ENCODE results near the gene SLK.

Gene SLK

GRCh38 chr10:104036069-104036384 lies 69.1 kb downstream of the SLK start:
- Histone ChIP-seq H2AFZ (ENCODE audit: insufficient read depth, low read length, poor library complexity) (no peak overlapping the region), H3K27ac (ENCODE audit: low read depth, low read length) (no peak overlapping the region), H4K12ac (ENCODE audit: low read depth, low read length) (no peak overlapping the region), H4K8ac (ENCODE audit: low read depth, low read length) (no peak overlapping the region), H3K18ac (ENCODE audit: low read length) (no peak overlapping the region), H3K27me3 (ENCODE audit: insufficient read depth, low read length) (no peaks in the 10 kb centered on the region), H2BK12ac (ENCODE audit: low read length) (no peak overlapping the region), H2BK5ac (ENCODE audit: low read depth, low read length, poor library complexity) (no peak overlapping the region), H3K9ac (ENCODE audit: low read length) (no peak overlapping the region), H3K4ac (ENCODE audit: low read depth, low read length) (no peak overlapping the region), H3K79me1 (ENCODE audit: low read length) (no peaks in the 10 kb centered on the region), H3K36me3 (ENCODE audit: control insufficient read depth in 1 of 2, insufficient read depth in 2 of 2, low read length in 2 of 2) (peaks cover 9 to 17% of the 10 kb centered on the region in 2 experiments), H3K14ac (ENCODE audit: low read length) (no peak overlapping the region), H2BK120ac (ENCODE audit: insufficient read depth, low read length, poor library complexity) (no peak overlapping the region), H2AK5ac (ENCODE audit: low read length) (no peak overlapping the region), H3K23ac (ENCODE audit: low read length) (no peak overlapping the region), H3K9me3 (ENCODE audit: insufficient read depth, low read depth, low read length) (no peaks in the 10 kb centered on the region), H3K79me2 (ENCODE audit: control insufficient read depth, insufficient read depth, low read length, poor library complexity) (no peaks in the 10 kb centered on the region), H3K4me2 (ENCODE audit: low read length) (no peak overlapping the region), H4K91ac (ENCODE audit: low read depth, low read length) (no peak overlapping the region), H3K4me3 (ENCODE audit: low read depth, low read length) (no peak overlapping the region), H3K4me1 (ENCODE audit: control insufficient read depth in 1 of 2, insufficient read depth in 2 of 2, low read length in 2 of 2) (no peaks in the 10 kb centered on the region)
- no CpG with 5 or more reads among the region's 3 CpGs for WGBS (ENCODE audit: extremely low coverage, insufficient coverage, insufficient read length)
- no peak for DNase-seq

GRCh38 chr10:104036518-104037260 lies 69.7 kb downstream of the SLK start:
- no peak overlapping the region for H3K27ac ChIP-seq (ENCODE audit: low read depth, low read length)
- H3K79me2 ChIP-seq (ENCODE audit: control insufficient read depth, insufficient read depth, low read length, poor library complexity) = no peaks in the 10 kb centered on the region
- H2BK12ac ChIP-seq (ENCODE audit: low read length) = no peak overlapping the region
- H2AFZ ChIP-seq (ENCODE audit: insufficient read depth, low read length, poor library complexity) = no peak overlapping the region
- H3K4me2 ChIP-seq (ENCODE audit: low read length) = no peak overlapping the region
- no peaks in the 10 kb centered on the region for H3K9me3 ChIP-seq (ENCODE audit: insufficient read depth, low read depth, low read length)
- H4K91ac ChIP-seq (ENCODE audit: low read depth, low read length) = no peak overlapping the region
- H4K12ac ChIP-seq (ENCODE audit: low read depth, low read length) = no peak overlapping the region
- no peak overlapping the region for H3K4me3 ChIP-seq (ENCODE audit: low read depth, low read length)
- no peak overlapping the region for H4K8ac ChIP-seq (ENCODE audit: low read depth, low read length)
- 100% methylated on average over 1 of the region's 21 CpGs for WGBS (ENCODE audit: extremely low coverage, insufficient coverage, insufficient read length)
- H3K27me3 ChIP-seq (ENCODE audit: insufficient read depth, low read length) = no peaks in the 10 kb centered on the region
- no peak overlapping the region for H2BK120ac ChIP-seq (ENCODE audit: insufficient read depth, low read length, poor library complexity)
- no peak overlapping the region for H3K14ac ChIP-seq (ENCODE audit: low read length)
- no peaks in the 10 kb centered on the region for H3K79me1 ChIP-seq (ENCODE audit: low read length)
- no peak overlapping the region for H2AK5ac ChIP-seq (ENCODE audit: low read length)
- no peak overlapping the region for H3K9ac ChIP-seq (ENCODE audit: low read length)
- no peaks in the 10 kb centered on the region for H3K4me1 ChIP-seq (ENCODE audit: control insufficient read depth in 1 of 2, insufficient read depth in 2 of 2, low read length in 2 of 2)
- no peak overlapping the region for H2BK5ac ChIP-seq (ENCODE audit: low read depth, low read length, poor library complexity)
- peaks cover 9 to 17% of the 10 kb centered on the region in 2 experiments for H3K36me3 ChIP-seq (ENCODE audit: control insufficient read depth in 1 of 2, insufficient read depth in 2 of 2, low read length in 2 of 2)
- no peak overlapping the region for H3K4ac ChIP-seq (ENCODE audit: low read depth, low read length)
- no peak overlapping the region for H3K18ac ChIP-seq (ENCODE audit: low read length)
- no peak overlapping the region for H3K23ac ChIP-seq (ENCODE audit: low read length)
- DNase-seq = no peak

- H2BK5ac ChIP-seq (ENCODE audit: low read depth, low read length, poor library complexity) = no peak overlapping the region
- H3K4me3 ChIP-seq (ENCODE audit: low read depth, low read length) = no peak overlapping the region
- no peak overlapping the region for H3K18ac ChIP-seq (ENCODE audit: low read length)
- no peak for DNase-seq
- H3K79me1 ChIP-seq (ENCODE audit: low read length) = no peaks in the 10 kb centered on the region
- H3K23ac ChIP-seq (ENCODE audit: low read length) = no peak overlapping the region
- no peaks in the 10 kb centered on the region for H3K79me2 ChIP-seq (ENCODE audit: control insufficient read depth, insufficient read depth, low read length, poor library complexity)
- no peak overlapping the region for H3K14ac ChIP-seq (ENCODE audit: low read length)
- no peak overlapping the region for H4K12ac ChIP-seq (ENCODE audit: low read depth, low read length)
- H3K36me3 ChIP-seq (ENCODE audit: control insufficient read depth in 1 of 2, insufficient read depth in 2 of 2, low read length in 2 of 2) = peaks cover 9 to 17% of the 10 kb centered on the region in 2 experiments
- H3K27me3 ChIP-seq (ENCODE audit: insufficient read depth, low read length) = no peaks in the 10 kb centered on the region
- H3K27ac ChIP-seq (ENCODE audit: low read depth, low read length) = no peak overlapping the region
- H2BK120ac ChIP-seq (ENCODE audit: insufficient read depth, low read length, poor library complexity) = no peak overlapping the region
- no peak overlapping the region for H3K4me2 ChIP-seq (ENCODE audit: low read length)
- no peak overlapping the region for H3K4ac ChIP-seq (ENCODE audit: low read depth, low read length)
- H4K91ac ChIP-seq (ENCODE audit: low read depth, low read length) = no peak overlapping the region
- H3K9ac ChIP-seq (ENCODE audit: low read length) = no peak overlapping the region
- no peaks in the 10 kb centered on the region for H3K4me1 ChIP-seq (ENCODE audit: control insufficient read depth in 1 of 2, insufficient read depth in 2 of 2, low read length in 2 of 2)
- no CpG with 5 or more reads among the region's 16 CpGs for WGBS (ENCODE audit: extremely low coverage, insufficient coverage, insufficient read length)
- no peaks in the 10 kb centered on the region for H3K9me3 ChIP-seq (ENCODE audit: insufficient read depth, low read depth, low read length)
- H2BK12ac ChIP-seq (ENCODE audit: low read length) = no peak overlapping the region
- no peak overlapping the region for H2AFZ ChIP-seq (ENCODE audit: insufficient read depth, low read length, poor library complexity)
- no peak overlapping the region for H2AK5ac ChIP-seq (ENCODE audit: low read length)
- H4K8ac ChIP-seq (ENCODE audit: low read depth, low read length) = no peak overlapping the region
These were observed 70.5 kb downstream of the SLK start for GRCh38 chr10:104037261-104037951.

GRCh38 chr10:104038537-104038936 lies 71.6 kb downstream of the SLK start:
- Histone ChIP-seq H3K18ac (ENCODE audit: low read length) (no peak overlapping the region), H4K91ac (ENCODE audit: low read depth, low read length) (no peak overlapping the region), H4K12ac (ENCODE audit: low read depth, low read length) (no peak overlapping the region), H2BK12ac (ENCODE audit: low read length) (no peak overlapping the region), H3K14ac (ENCODE audit: low read length) (no peak overlapping the region), H3K4me3 (ENCODE audit: low read depth, low read length) (no peak overlapping the region), H3K4me2 (ENCODE audit: low read length) (no peak overlapping the region), H3K79me2 (ENCODE audit: control insufficient read depth, insufficient read depth, low read length, poor library complexity) (no peaks in the 10 kb centered on the region), H2BK120ac (ENCODE audit: insufficient read depth, low read length, poor library complexity) (no peak overlapping the region), H3K4ac (ENCODE audit: low read depth, low read length) (no peak overlapping the region), H2BK5ac (ENCODE audit: low read depth, low read length, poor library complexity) (no peak overlapping the region), H2AFZ (ENCODE audit: insufficient read depth, low read length, poor library complexity) (no peak overlapping the region), H3K27ac (ENCODE audit: low read depth, low read length) (no peak overlapping the region), H3K9ac (ENCODE audit: low read length) (no peak overlapping the region), H3K23ac (ENCODE audit: low read length) (no peak overlapping the region), H2AK5ac (ENCODE audit: low read length) (no peak overlapping the region), H4K8ac (ENCODE audit: low read depth, low read length) (no peak overlapping the region), H3K9me3 (ENCODE audit: insufficient read depth, low read depth, low read length) (no peaks in the 10 kb centered on the region), H3K4me1 (ENCODE audit: control insufficient read depth in 1 of 2, insufficient read depth in 2 of 2, low read length in 2 of 2) (no peaks in the 10 kb centered on the region), H3K27me3 (ENCODE audit: insufficient read depth, low read length) (no peaks in the 10 kb centered on the region), H3K79me1 (ENCODE audit: low read length) (no peaks in the 10 kb centered on the region), H3K36me3 (ENCODE audit: control insufficient read depth in 1 of 2, insufficient read depth in 2 of 2, low read length in 2 of 2) (peaks cover 0 to 8% of the 10 kb centered on the region in 2 experiments)
- WGBS (ENCODE audit: extremely low coverage, insufficient coverage, insufficient read length) = no CpG with 5 or more reads among the region's 8 CpGs
- DNase-seq = no peak

All from trophoblast cell (in vitro differentiated cells and primary cell).